T-helper 1 cell treated with Interleukin-12 subunit alpha and Interleukin-12 subunit beta and Interleukin-4 antibody, amounts not matched to agents 30 ng/mL and 1 ng/mL, for 36 hours (primary cell): ENCODE results near the gene GFY. TPM values are rescaled to one million over a fixed set of nuclear protein-coding genes. Genes with fewer than 3 reads are reported as not detected.

ENCODE experiments used
- intact Hi-C: fragments of 100-400 bp; cut with micrococcal nuclease; formaldehyde crosslinking; loops from one replicate; pipeline ENCODE4 v1.15.1; 2024
- total RNA-seq: library from RNA; stranded (reverse); gene quantifications from 2 replicates; pipeline ENCODE4 v1.2.3, GENCODE V29; 2022

The GFY gene
- total RNA-seq, 1 donor from 2014 or later: not detected

- intact Hi-C loops: no loop called here
Observed at GRCh38 chr19:49463960-49464740, 39.0 kb downstream of the GFY start.

GRCh38 chr19:49465371-49465770 is 40.2 kb downstream of the GFY start:
- intact Hi-C loops: no loop called here

GRCh38 chr19:49468199-49468598 is 43.0 kb downstream of the GFY start:
- intact Hi-C loops: no loop called here

GRCh38 chr19:49468746-49469447 is 43.7 kb downstream of the GFY start:
- intact Hi-C loops: loop anchor here (1.0 kb wide), 5 partner anchors 16 to 243 kb away; partner anchors contain the start of genes ALDH16A1 and RPS11

- intact Hi-C loops: loop anchor here (1.0 to 5.0 kb wide), 8 partner anchors 17 to 244 kb away; partner anchors contain the start of genes ALDH16A1 and RPS11
Observed at GRCh38 chr19:49469828-49470614, 44.8 kb downstream of the GFY start.

- intact Hi-C loops: loop anchor here (1.0 to 5.0 kb wide), 3 partner anchors 79 to 204 kb away; no protein-coding TSS in a partner anchor
Observed at GRCh38 chr19:49470615-49470978, 45.4 kb downstream of the GFY start.

GRCh38 chr19:49472936-49473335 is 47.7 kb downstream of the GFY start:
- intact Hi-C loops: loop anchor here (5.0 kb wide), 1 partner anchor 141 kb away; no protein-coding TSS in a partner anchor

- intact Hi-C loops: loop anchor here (5.0 kb wide), 1 partner anchor 141 kb away; no protein-coding TSS in a partner anchor
Observed at GRCh38 chr19:49473501-49473867, 48.3 kb downstream of the GFY start.

GRCh38 chr19:49473868-49474541 is 48.8 kb downstream of the GFY start, which contains the start of gene FLT3LG:
Gene FLT3LG, plus strand, starts transcription at chr19:49474215. Its CDS starts 425 bp downstream, at chr19:49474640.
- intact Hi-C loops: loop anchor here (1.0 to 5.0 kb wide), 11 partner anchors 13 to 403 kb away; partner anchors contain the start of genes AKT1S1, ALDH16A1, RPL13A and RPS11

GRCh38 chr19:49474542-49474924 is 49.3 kb downstream of the GFY start:
- intact Hi-C loops: loop anchor here (1.0 to 5.0 kb wide), 11 partner anchors 13 to 403 kb away; partner anchors contain the start of genes AKT1S1, ALDH16A1, RPL13A and RPS11

GRCh38 chr19:49475191-49475917 is 50.2 kb downstream of the GFY start:
- intact Hi-C loops: loop anchor here (2.0 kb wide), 1 partner anchor 71 kb away; no protein-coding TSS in a partner anchor

GRCh38 chr19:49475995-49476880 is 51.0 kb downstream of the GFY start:
- intact Hi-C loops: loop anchor here (1.0 to 2.0 kb wide), 4 partner anchors 71 to 250 kb away; no protein-coding TSS in a partner anchor

Other genes starting within 250 kb of the GFY start
- 5.6 and 5.8 TPM in 2 replicates for gene SLC6A16, start 100.2 kb upstream of the GFY start, total RNA-seq
- gene CD37, start 90.0 kb upstream of the GFY start, total RNA-seq: 229 and 231 TPM in 2 replicates
- not detected in 2 replicates for gene TEAD2, start 63.0 kb upstream of the GFY start, total RNA-seq
- not detected in 2 replicates for gene DKKL1, start 61.5 kb upstream of the GFY start, total RNA-seq
- gene KASH5, start 37.1 kb upstream of the GFY start, total RNA-seq: not detected in 2 replicates
- not detected in 2 replicates for gene PTH2, start 1.9 kb upstream of the GFY start, total RNA-seq
- 0.07 and 0.15 TPM in 2 replicates for gene SLC17A7, start 16.1 kb downstream of the GFY start, total RNA-seq
- 136 TPM in 2 replicates for gene PIH1D1, start 26.4 kb downstream of the GFY start, total RNA-seq
- 33.7 and 34.2 TPM in 2 replicates for gene ALDH16A1, start 27.8 kb downstream of the GFY start, total RNA-seq
- 319 and 325 TPM in 2 replicates for gene FLT3LG, start 48.8 kb downstream of the GFY start, total RNA-seq
- gene RPL13A, start 62.2 kb downstream of the GFY start, total RNA-seq: 2,098 and 2,177 TPM in 2 replicates
- 1,814 and 1,819 TPM in 2 replicates for gene RPS11, start 71.0 kb downstream of the GFY start, total RNA-seq
- gene FCGRT, start 87.3 kb downstream of the GFY start, total RNA-seq: 10.1 and 11.0 TPM in 2 replicates
- 1.9 and 2.0 TPM in 2 replicates for gene RCN3, start 102.6 kb downstream of the GFY start, total RNA-seq
- 214 and 215 TPM in 2 replicates for gene NOSIP, start 155.2 kb downstream of the GFY start, total RNA-seq
- gene PRRG2, start 155.9 kb downstream of the GFY start, total RNA-seq: 0.88 and 1.4 TPM in 2 replicates
- 41.8 and 42.2 TPM in 2 replicates for gene PRR12, start 165.8 kb downstream of the GFY start, total RNA-seq
- 12.0 and 13.0 TPM in 2 replicates for gene RRAS, start 214.8 kb downstream of the GFY start, total RNA-seq
- gene SCAF1, start 216.8 kb downstream of the GFY start, total RNA-seq: 72.1 and 73.2 TPM in 2 replicates
- gene IRF3, start 240.5 kb downstream of the GFY start, total RNA-seq: 151 and 158 TPM in 2 replicates
- 58.4 and 62.9 TPM in 2 replicates for gene BCL2L12, start 240.5 kb downstream of the GFY start, total RNA-seq